Measurements from ENCODE around the gene GPC6. TPM values are rescaled to one million over a fixed set of nuclear protein-coding genes. Genes with fewer than 3 reads are reported as not detected.

GPC6 gene
- total and polyA plus RNA-seq, 2 donors (not counting 1 experiment from before 2014, with no cell fraction given): not detected

DNA sequence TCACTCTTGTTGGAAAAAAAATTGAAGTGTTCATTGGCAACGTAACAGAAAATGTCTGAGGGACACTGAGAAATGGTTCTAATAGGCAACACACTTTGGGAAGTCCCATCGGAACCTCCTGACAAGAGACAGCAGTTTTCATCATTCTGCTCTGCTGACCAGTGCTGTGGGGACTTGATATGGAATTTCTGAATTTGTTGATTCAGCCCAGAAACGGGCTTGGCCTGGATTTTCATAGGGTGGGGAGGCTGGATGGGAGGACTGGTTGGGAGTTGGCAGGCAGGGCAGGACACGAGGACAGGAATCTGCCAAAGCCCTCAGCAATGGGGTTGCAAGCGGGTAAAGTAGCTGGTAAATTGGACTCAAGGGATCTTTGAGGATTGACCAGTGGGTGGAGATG is 1156.4 kb downstream of the GPC6 start:
- WGBS (ENCODE audit: insufficient coverage): 77% methylated on average over 5 of the region's 5 CpGs
- Histone ChIP-seq H3K79me2 (ENCODE audit: control insufficient read depth, insufficient read depth, low read length) (no peaks in the 10 kb centered on the region), H3K4me1 (ENCODE audit: control insufficient read depth in 2 of 2, insufficient read depth in 2 of 2, low read length in 2 of 2) (no peaks in the 10 kb centered on the region), H3K9ac (ENCODE audit: low read length) (no peak overlapping the region), H2AFZ (ENCODE audit: insufficient read depth, low read depth, low read length, poor library complexity, severe bottlenecking) (no peak overlapping the region), H3K27me3 (replicated peaks in 1 of 4; ENCODE audit: control extremely low read depth in 1 of 4, control insufficient read depth in 3 of 4, insufficient read depth in 4 of 4, low read length in 3 of 4) (no peaks in the 10 kb centered on the region), H4K20me1 (ENCODE audit: control insufficient read depth, insufficient read depth, low read length, poor library complexity, severe bottlenecking) (no peaks in the 10 kb centered on the region), H3K27ac (ENCODE audit: low read length in 2 of 2) (no peak overlapping the region), H3K4me3 (ENCODE audit: control extremely low read depth in 1 of 5, extremely low read depth in 1 of 5, insufficient read depth in 1 of 5, low read depth in 2 of 5, low read length in 4 of 5) (no peak overlapping the region), H3K9me3 (ENCODE audit: control extremely low read depth in 1 of 3, control insufficient read depth in 2 of 3, insufficient read depth in 1 of 3, low read length in 2 of 3) (no peaks in the 10 kb centered on the region), H3K36me3 (replicated peaks in 1 of 2; ENCODE audit: control extremely low read depth in 1 of 2, control insufficient read depth in 1 of 2, extremely low read depth in 1 of 2, insufficient read depth in 2 of 2, low read length in 1 of 2) (no peaks in the 10 kb centered on the region), H3K4me2 (replicated peaks; ENCODE audit: low read depth, low read length, poor library complexity, severe bottlenecking) (no peak overlapping the region)
- H3K4me3 Mint-ChIP-seq: no peak overlapping the region
- no peak for TF ChIP-seq EZH2 (IDR thresholded peaks at IDR 0.05; ENCODE audit: borderline replicate concordance, insufficient read depth, low read depth, low read length, poor library complexity, severe bottlenecking)
- TF ChIP-seq, protein P1, sequence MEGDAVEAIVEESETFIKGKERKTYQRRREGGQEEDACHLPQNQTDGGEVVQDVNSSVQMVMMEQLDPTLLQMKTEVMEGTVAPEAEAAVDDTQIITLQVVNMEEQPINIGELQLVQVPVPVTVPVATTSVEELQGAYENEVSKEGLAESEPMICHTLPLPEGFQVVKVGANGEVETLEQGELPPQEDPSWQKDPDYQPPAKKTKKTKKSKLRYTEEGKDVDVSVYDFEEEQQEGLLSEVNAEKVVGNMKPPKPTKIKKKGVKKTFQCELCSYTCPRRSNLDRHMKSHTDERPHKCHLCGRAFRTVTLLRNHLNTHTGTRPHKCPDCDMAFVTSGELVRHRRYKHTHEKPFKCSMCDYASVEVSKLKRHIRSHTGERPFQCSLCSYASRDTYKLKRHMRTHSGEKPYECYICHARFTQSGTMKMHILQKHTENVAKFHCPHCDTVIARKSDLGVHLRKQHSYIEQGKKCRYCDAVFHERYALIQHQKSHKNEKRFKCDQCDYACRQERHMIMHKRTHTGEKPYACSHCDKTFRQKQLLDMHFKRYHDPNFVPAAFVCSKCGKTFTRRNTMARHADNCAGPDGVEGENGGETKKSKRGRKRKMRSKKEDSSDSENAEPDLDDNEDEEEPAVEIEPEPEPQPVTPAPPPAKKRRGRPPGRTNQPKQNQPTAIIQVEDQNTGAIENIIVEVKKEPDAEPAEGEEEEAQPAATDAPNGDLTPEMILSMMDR (IDR thresholded peaks at IDR 0.05): no peak
- no peaks in the 10 kb centered on the region for H3K4me1 Mint-ChIP-seq
- no peak overlapping the region for H3K27ac Mint-ChIP-seq
- POLR2A ChIA-PET: no interaction called here
- no peaks in the 10 kb centered on the region for H3K9me3 Mint-ChIP-seq (ENCODE audit: insufficient read depth)
- intact Hi-C loops (cut with micrococcal nuclease): no loop called here
- DNase-seq (no peak), ATAC-seq (ENCODE audit: low read depth) (no peak)
- CTCF ChIA-PET: no interaction called here
- H3K27me3 Mint-ChIP-seq: no peaks in the 10 kb centered on the region

DNA sequence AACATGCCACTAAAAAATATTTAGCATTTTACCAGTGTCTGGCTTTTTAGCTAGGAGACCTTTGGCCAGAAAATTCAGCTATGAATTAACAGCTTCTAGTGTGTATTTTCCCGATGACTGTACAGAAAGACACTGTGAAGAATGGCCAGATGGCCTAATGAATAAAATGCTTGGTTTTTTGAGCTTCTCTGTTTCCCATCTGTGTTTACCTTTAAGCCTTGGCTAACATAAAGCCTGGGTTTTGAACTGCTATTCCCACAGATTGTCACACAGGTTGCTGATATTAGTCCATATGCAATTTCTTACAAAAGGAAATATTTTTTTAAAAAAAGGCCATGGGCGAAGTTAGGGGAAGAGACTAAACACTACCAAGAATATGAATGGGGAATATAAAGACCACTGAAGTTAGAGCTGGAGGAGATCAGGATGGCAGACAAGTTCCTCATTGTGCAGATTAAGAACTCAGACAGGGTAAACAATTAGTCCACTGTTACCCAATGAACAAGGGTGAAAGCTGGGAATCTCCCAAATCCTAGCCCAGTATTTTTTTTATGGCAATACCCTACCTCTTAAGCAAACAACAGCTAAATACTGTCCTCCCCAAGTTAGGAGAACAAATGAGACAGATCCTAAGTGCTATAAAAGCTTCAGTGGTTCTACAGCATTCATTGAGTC is 1157.8 kb downstream of the GPC6 start:
- intact Hi-C loops (cut with micrococcal nuclease): no loop called here
- Histone ChIP-seq H3K4me1 (ENCODE audit: control insufficient read depth in 2 of 2, insufficient read depth in 2 of 2, low read length in 2 of 2) (no peaks in the 10 kb centered on the region), H3K27me3 (replicated peaks in 1 of 4; ENCODE audit: control extremely low read depth in 1 of 4, control insufficient read depth in 3 of 4, insufficient read depth in 4 of 4, low read length in 3 of 4) (no peaks in the 10 kb centered on the region), H4K20me1 (ENCODE audit: control insufficient read depth, insufficient read depth, low read length, poor library complexity, severe bottlenecking) (no peaks in the 10 kb centered on the region), H3K4me3 (ENCODE audit: control extremely low read depth in 1 of 5, extremely low read depth in 1 of 5, insufficient read depth in 1 of 5, low read depth in 2 of 5, low read length in 4 of 5) (no peak overlapping the region), H2AFZ (ENCODE audit: insufficient read depth, low read depth, low read length, poor library complexity, severe bottlenecking) (no peak overlapping the region), H3K36me3 (replicated peaks in 1 of 2; ENCODE audit: control extremely low read depth in 1 of 2, control insufficient read depth in 1 of 2, extremely low read depth in 1 of 2, insufficient read depth in 2 of 2, low read length in 1 of 2) (no peaks in the 10 kb centered on the region), H3K9me3 (ENCODE audit: control extremely low read depth in 1 of 3, control insufficient read depth in 2 of 3, insufficient read depth in 1 of 3, low read length in 2 of 3) (no peaks in the 10 kb centered on the region), H3K79me2 (ENCODE audit: control insufficient read depth, insufficient read depth, low read length) (no peaks in the 10 kb centered on the region), H3K4me2 (replicated peaks; ENCODE audit: low read depth, low read length, poor library complexity, severe bottlenecking) (no peak overlapping the region), H3K27ac (ENCODE audit: low read length in 2 of 2) (no peak overlapping the region), H3K9ac (ENCODE audit: low read length) (no peak overlapping the region)
- Mint-ChIP-seq H3K4me3 (no peak overlapping the region), H3K4me1 (no peaks in the 10 kb centered on the region), H3K27ac (no peak overlapping the region), H3K9me3 (ENCODE audit: insufficient read depth) (no peaks in the 10 kb centered on the region), H3K27me3 (no peaks in the 10 kb centered on the region)
- no peak for ATAC-seq (ENCODE audit: low read depth)
- ChIA-PET CTCF (interaction anchor here (1.2 kb wide), 1 partner anchor 23 kb away, joined by 3 read pairs; no protein-coding TSS in a partner anchor), POLR2A (no interaction called here)
- WGBS (ENCODE audit: insufficient coverage): 100% methylated on average over 1 of the region's 2 CpGs
- TF ChIP-seq EZH2 (IDR thresholded peaks at IDR 0.05; ENCODE audit: borderline replicate concordance, insufficient read depth, low read depth, low read length, poor library complexity, severe bottlenecking): no peak
- TF ChIP-seq, protein P1 (IDR thresholded peaks at IDR 0.05): no peak
- DNase-seq: no peak

All from B cell (primary cell).